NCI-H1436 (cell line): ENCODE data around the gene MMP26.
"Not testable (repeated sequence)": the region's sequence is repeated elsewhere in the genome, so short reads cannot be mapped to it uniquely, and the experiment has no call there.

Experiments used
- DNase-seq: peaks from one replicate; lab custom pipeline; 2025; lab: John Stamatoyannopoulos, UW

Gene MMP26

GRCh38 chr11:4722616-4723534 is 18.3 kb downstream of the MMP26 start:
- DNase-seq: not testable (repeated sequence)

DNA sequence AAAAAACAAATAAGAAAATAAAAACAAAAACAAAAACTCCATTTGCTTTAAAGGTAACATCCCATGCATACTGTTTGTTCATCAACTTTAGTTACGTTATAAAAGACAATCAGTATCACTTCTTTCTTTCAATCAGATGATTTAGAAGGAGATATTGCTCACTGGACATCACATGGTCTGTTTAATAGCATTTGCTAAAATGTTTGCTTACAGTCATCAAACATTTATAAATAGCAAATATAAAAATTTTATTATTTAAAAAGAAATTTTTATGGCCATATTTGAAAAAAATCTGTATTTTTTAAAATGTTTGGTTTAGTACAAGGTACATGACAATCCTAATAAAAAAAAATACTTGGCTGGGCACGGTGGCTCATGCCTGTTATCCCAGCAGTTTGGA is 22.6 kb downstream of the MMP26 start:
- no peak for DNase-seq

DNA sequence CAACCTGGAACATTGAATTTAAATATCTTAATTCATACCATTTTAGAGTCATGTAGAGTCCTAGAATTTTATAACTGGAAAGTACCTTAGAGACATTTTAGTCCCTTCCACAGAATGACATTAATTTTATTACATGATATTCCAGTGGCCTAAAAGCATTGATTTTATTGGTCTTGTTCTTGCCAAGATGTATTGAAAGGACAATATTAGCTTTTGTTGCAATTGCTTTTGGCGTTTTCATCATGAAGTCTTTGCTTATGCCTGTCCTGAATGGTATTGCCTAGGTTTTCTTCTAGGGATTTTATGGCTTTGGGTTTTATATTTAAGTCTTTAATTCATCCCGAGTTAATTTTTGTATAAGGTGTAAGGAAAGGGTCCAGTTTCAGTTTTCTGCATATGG is 36.2 kb downstream of the MMP26 start:
- no peak for DNase-seq

GRCh38 chr11:4748438-4748837 is 43.9 kb downstream of the MMP26 start:
- no peak for DNase-seq

DNA sequence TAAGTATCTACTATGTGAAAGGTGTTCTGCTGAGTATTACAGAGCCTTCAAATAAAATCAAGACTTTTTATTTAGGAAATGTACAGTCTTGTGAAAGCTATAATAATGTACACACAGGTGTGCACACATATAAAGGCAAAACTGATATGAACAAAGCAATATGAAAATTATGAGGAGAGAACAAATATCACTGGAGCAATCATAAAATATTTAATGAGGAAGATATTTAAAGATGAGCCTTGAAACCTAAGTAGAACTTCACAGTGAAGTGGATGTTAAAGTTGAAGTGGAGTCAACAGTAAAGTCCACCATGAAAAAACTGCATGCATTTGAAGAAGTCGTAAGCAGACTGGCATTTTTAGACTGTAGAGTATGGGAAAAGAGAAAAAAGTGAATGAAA is 46.6 kb downstream of the MMP26 start:
- DNase-seq: no peak
